Left cardiac atrium (tissue), 4 donors: ENCODE results near the gene MRTFA. TPM values are rescaled to one million over a fixed set of nuclear protein-coding genes. Genes with fewer than 3 reads are reported as not detected.
A peak's percentile ranks its signal among the peaks of the same experiment; 100 is the strongest.

Experiments used
- ATAC-seq, 2 donors: fragments of 200-7000 bp; cut with Tn5 transposase; one replicate each; pipeline ENCODE4 v1.9.1; 2020; ENCODE audit warnings: mild to moderate bottlenecking in 2 of 2, moderate library complexity in 2 of 2
- DNase-seq: peaks from one replicate; pipeline ENCODE4 v3.0.0-alpha.2; 2020
- intact Hi-C, 2 donors: fragments of 100-400 bp; cut with DNase I; formaldehyde crosslinking; loops; one replicate each; pipeline versions ENCODE4 v1.14.1 to v1.15.1; 2022 to 2023
- total RNA-seq, 2 donors: library from RNA; stranded (reverse); fragmentation: NEBNext Ultra II Directional; extraction: Animal tissue kit (Norgen Biotek cat#: 25700); gene quantifications; one replicate each; pipeline ENCODE4 v1.2.1, GENCODE V29; 2021
- donor health status: DM: no; HTN: yes; CAD: no.
- donor health status: DM: no; HTN: yes; CAD: no; lungs with severe emphysema.
- donor health status: DM: yes; HTN: yes; CAD: no.
- donor health status: Dilated cardiomyopathy.

Gene MRTFA
- total RNA-seq, 2 donors from 2014 or later = 28.8 to 34.3 TPM

DNA sequence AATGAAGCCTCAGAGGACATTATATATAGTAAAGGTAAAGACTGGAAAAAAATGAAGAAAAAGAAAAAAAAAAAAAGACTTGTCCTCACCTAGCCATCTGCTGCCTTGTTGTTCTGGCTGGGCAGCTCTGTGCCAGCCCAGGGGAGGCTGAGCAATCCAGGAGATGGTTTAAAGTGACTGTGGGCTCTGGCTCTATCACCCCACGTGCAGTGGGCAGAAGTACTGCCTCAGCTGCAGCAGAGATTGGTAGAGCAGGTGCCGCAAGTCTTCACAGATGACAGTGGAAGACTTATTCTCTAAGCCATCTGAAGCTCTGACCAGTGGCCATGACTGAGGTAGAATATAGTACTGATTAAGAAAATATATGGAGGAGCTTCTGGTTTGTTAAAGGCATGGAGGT, 203.9 kb downstream of the MRTFA start:
- no peak for ATAC-seq
- DNase-seq = no peak
- intact Hi-C loops = loop anchor here in 1 of 2 donors (10.0 kb wide), 1 partner anchor 112 kb away; no protein-coding TSS in a partner anchor

GRCh38 chr22:40432157-40432556, 204.4 kb downstream of the MRTFA start:
- no peak for DNase-seq
- no peak for ATAC-seq
- intact Hi-C loops = loop anchor here in 1 of 2 donors (10.0 kb wide), 1 partner anchor 113 kb away; no protein-coding TSS in a partner anchor

DNA sequence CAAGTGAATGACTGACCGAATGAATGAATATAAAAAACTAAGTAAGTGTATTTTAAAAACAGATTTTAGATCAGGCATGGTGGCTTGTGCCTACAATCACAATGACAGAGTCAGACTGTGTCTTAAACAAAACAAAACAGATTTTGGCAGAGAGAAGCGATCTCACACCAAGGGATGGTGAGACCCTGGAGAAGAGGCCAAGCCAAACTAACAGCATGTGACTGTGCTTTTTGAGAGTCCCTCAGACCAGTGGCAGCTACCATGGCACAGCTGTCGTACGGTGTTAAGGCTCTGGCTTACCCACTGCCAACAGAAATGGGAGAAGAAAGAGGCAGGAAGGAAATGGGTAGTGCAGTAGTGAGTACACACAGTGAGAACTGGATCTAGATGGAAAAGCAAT, 205.5 kb downstream of the MRTFA start:
- DNase-seq = no peak
- intact Hi-C loops = loop anchor here in 1 of 2 donors (10.0 kb wide), 1 partner anchor 114 kb away; no protein-coding TSS in a partner anchor
- peak; percentile 22 to 49 for ATAC-seq

- intact Hi-C loops = no loop called here
- ATAC-seq = no peak
- no peak for DNase-seq
Observed at GRCh38 chr22:40429481-40429880, 207.0 kb downstream of the MRTFA start.

DNA sequence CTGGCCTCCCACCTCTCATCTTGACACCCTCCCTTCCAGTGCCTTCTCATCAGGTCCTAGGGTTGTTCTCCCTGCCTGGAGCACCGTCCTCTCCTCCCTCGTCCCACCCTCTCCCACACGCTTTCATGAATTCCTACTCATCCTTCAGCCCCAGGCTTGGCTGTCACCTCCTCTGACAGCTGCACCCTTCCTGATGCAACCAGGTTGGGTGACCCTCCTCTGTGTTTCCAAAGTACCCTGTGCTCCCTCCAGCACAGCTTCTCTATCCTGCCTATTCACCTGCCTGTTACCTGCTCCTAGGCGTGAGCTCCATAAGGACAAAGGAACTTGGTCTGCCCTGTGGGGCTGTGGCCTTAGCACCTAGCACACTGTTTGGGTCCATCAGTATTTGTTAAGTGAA, 207.7 kb downstream of the MRTFA start:
- DNase-seq (no peak), ATAC-seq (no peak)
- intact Hi-C loops = no loop called here

- intact Hi-C loops = no loop called here
- DNase-seq (no peak), ATAC-seq (no peak)
Observed at GRCh38 chr22:40426594-40427333, 209.8 kb downstream of the MRTFA start.

DNA sequence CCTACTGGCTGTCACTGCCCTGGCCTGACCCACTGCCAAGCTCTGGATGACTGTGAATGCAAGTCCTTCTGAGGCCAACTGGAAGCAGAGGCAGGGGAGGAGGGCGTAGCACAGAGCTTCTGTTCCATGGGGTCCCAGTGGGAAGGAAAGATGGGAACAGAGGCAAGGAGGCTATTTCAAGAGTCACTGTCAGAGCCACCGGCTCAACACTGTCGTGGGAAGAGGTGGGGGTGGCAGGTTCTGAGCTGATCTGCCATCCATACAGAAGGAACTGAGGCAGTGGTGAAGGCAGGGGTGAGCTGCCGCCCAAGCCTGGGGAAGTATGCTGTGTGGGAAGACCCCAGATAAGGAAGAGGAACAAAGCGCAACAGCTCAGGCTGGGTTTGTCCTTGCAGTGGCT, 211.4 kb downstream of the MRTFA start:
- intact Hi-C loops = no loop called here
- ATAC-seq (no peak), DNase-seq (no peak)

GRCh38 chr22:40423882-40424640, 212.5 kb downstream of the MRTFA start:
- no peak for ATAC-seq
- DNase-seq = no peak
- intact Hi-C loops = no loop called here

GRCh38 chr22:40423310-40423688, 213.2 kb downstream of the MRTFA start:
- no peak for DNase-seq
- ATAC-seq = no peak
- intact Hi-C loops = no loop called here

- intact Hi-C loops = no loop called here
- DNase-seq = no peak
- ATAC-seq = peak; percentile 37 to 56
Observed at GRCh38 chr22:40422558-40423309, 213.8 kb downstream of the MRTFA start.

GRCh38 chr22:40421941-40422340, 214.6 kb downstream of the MRTFA start:
- intact Hi-C loops = no loop called here
- no peak for DNase-seq
- no peak for ATAC-seq

GRCh38 chr22:40421082-40421350, 215.5 kb downstream of the MRTFA start:
- no peak for ATAC-seq
- DNase-seq = no peak
- intact Hi-C loops = no loop called here

- DNase-seq = no peak
- no peak for ATAC-seq
- intact Hi-C loops = no loop called here
Observed at GRCh38 chr22:40420341-40421081, 216.0 kb downstream of the MRTFA start.

DNA sequence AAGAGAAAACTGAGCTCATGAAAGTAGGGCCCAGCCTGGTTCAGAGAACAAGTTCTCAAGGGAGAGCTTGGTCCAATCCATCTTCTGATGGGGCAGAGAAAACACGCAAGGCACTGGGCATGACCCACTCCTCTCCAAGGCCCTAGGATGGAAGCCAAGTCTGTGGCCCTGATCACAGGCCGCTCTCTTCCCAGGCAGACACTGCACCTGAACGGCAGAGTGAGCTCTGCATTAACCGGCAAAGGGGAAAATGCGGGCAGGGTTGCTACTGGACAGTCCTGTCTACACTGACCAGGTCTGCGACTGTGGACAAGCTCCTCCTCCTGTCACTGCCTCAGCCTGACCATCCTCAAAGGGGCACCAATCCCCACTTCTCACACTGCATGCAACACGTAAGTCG, 216.8 kb downstream of the MRTFA start:
- ATAC-seq = no peak
- intact Hi-C loops = no loop called here
- DNase-seq = no peak

GRCh38 chr22:40418366-40419201, 217.9 kb downstream of the MRTFA start:
- ATAC-seq (peak in 1 of 2 donors; percentile 5), DNase-seq (no peak)
- intact Hi-C loops = no loop called here

GRCh38 chr22:40417881-40418280, 218.6 kb downstream of the MRTFA start:
- DNase-seq = no peak
- intact Hi-C loops = no loop called here

GRCh38 chr22:40417041-40417440, 219.5 kb downstream of the MRTFA start:
- DNase-seq (no peak), ATAC-seq (no peak)
- intact Hi-C loops = no loop called here

More at GRCh38 chr22:40417881-40418280, 218.6 kb downstream of the MRTFA start:
- no peak for ATAC-seq

DNA sequence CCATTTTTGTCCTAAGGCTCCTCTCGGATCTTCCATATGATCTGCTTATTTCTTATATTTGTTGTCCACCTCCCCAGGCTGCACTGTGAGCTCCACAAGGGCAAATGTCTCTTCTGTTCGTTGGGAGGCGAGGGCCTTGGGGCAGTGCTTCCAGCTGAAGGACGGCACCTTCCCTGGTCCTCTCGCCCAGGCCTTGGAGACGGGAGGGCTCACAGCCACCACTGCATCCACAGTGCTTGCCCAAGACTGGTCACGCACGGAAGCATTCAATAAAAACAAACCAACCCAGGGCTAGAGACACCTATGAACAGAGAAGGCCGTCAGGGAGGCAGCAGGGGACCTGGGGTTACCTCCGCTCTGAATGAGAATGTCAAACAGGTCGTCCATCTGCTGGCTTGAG, 219.9 kb downstream of the MRTFA start:
- DNase-seq (no peak), ATAC-seq (no peak)
- intact Hi-C loops = no loop called here

DNA sequence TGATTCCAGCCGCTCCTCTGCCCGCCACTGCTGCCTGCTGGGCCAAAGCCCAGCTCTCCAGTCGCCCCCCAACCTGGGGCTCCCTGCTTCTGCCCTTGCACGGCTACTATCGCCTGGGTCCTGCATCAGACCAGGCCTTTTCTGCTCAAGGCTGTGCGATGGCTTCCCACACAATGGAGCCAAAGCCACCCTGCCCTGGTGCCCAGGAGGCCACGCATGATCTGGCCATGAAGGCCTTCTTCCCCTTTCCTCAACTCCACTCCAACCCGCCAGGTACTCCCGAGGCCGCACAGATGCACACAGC, 220.3 kb downstream of the MRTFA start:
- no peak for ATAC-seq
- intact Hi-C loops = no loop called here
- DNase-seq = no peak
